Motor neuron (in vitro differentiated cells): ENCODE measurements around the gene TBC1D1. TPM values are rescaled to one million over a fixed set of nuclear protein-coding genes. Genes with fewer than 3 reads are reported as not detected.

ENCODE experiments used
- ATAC-seq, 8 experiments: fragments of 200-7000 bp; cut with Tn5 transposase; replicated peaks in 6 of 8; 2 replicates each; pipeline ENCODE4 v1.8.0; 2021; ENCODE audit warnings: mild to moderate bottlenecking in 8 of 8, moderate library complexity in 8 of 8
- H3K27ac ChIP-seq, 2 donors: fragments of 250-450 bp; sonication (Bioruptor Pico); 2 replicates each; pipeline ENCODE4 v1.9.0; 2021; ENCODE audit warnings: antibody characterized with exemption in 2 of 2, mild to moderate bottlenecking in 2 of 2, moderate library complexity in 1 of 2
- H3K4me1 ChIP-seq, 2 donors: fragments of 250-450 bp; sonication (Bioruptor Pico); replicated peaks in 1 of 2; 2 replicates each; pipeline ENCODE4 v1.6.1; 2021; ENCODE audit warnings: antibody characterized with exemption in 2 of 2, mild to moderate bottlenecking in 2 of 2, moderate library complexity in 1 of 2
- H3K4me3 ChIP-seq, 5 donors: fragments of 250-450 bp; sonication (Bioruptor Pico); 2 replicates each; pipeline ENCODE4 v1.9.0; 2021; ENCODE audit warnings: antibody characterized with exemption in 5 of 5, mild to moderate bottlenecking in 5 of 5, moderate library complexity in 4 of 5
- WGBS, 10 experiments: fragments of 450-650 bp; shearing (Covaris generic); methylation state at CpG; one replicate each; pipeline ENCODE4 v1.0.0; 2022; 5-methylcytosine and 5-hydroxymethylcytosine counted together
- in situ Hi-C, 9 experiments: fragments of 400-800 bp; cut with MboI; loops; one replicate each; pipeline ENCODE4 v1.15.0; 2021; ENCODE audit warnings: low sequenced_read_pairs in 9 of 9, low pct_unique_long_range_greater_than_20kb in 2 of 9; ENCODE audit not compliant: unreplicated experiment in 9 of 9
- total RNA-seq, 8 experiments: library from RNA; unstranded; fragments of 300-600 nt; gene quantifications; 2 replicates each; pipeline versions ENCODE4 v1.2.3 to v1.2.4, GENCODE V29; 2022

Gene TBC1D1
- total RNA-seq, 8 experiments from 2014 or later = 14.3 to 83.6 (median 36.8) TPM

GRCh38 chr4:38082021-38082420 is 191.1 kb downstream of the TBC1D1 start:
- no peak for ATAC-seq
- no peak overlapping the region for H3K27ac ChIP-seq

GRCh38 chr4:38082424-38083385 is 191.8 kb downstream of the TBC1D1 start:
- H3K4me1 ChIP-seq = peaks cover 44 to 53% of the 10 kb centered on the region in 2 donors
- 83 to 100% (median 91%) methylated on average over 1 to 10 of the region's 11 CpGs for WGBS, 10 experiments
- no peak overlapping the region for H3K27ac ChIP-seq
- in situ Hi-C loops = no loop called here
- H3K4me3 ChIP-seq = no peak overlapping the region
- no peak for ATAC-seq

More at GRCh38 chr4:38082021-38082420, 191.1 kb downstream of the TBC1D1 start:
- Histone ChIP-seq H3K4me1 (peaks cover 44 to 50% of the 10 kb centered on the region in 2 donors), H3K4me3 (no peak overlapping the region)
- 90 to 95% methylated on average over 2 to 3 of the region's 6 CpGs; no CpG with 5 or more reads in 8 of the 10 experiments for WGBS, 10 experiments
- in situ Hi-C loops = no loop called here

- peak; percentile 31 to 91 (median 84) for ATAC-seq
- Histone ChIP-seq H3K4me1 (peaks cover 41 to 53% of the 10 kb centered on the region in 2 donors), H3K4me3 (no peak overlapping the region), H3K27ac (peak overlapping the region; percentile 41 to 70)
- in situ Hi-C loops = no loop called here
- 17 to 90% (median 39%) methylated on average over 1 to 6 of the region's 13 CpGs for WGBS, 10 experiments
Observed at GRCh38 chr4:38084877-38085711, 194.2 kb downstream of the TBC1D1 start.

GRCh38 chr4:38085751-38086150 is 194.9 kb downstream of the TBC1D1 start:
- in situ Hi-C loops = no loop called here
- Histone ChIP-seq H3K27ac (peak overlapping the region; percentile 41 to 70), H3K4me1 (peaks cover 34 to 53% of the 10 kb centered on the region in 2 donors), H3K4me3 (no peak overlapping the region)
- 20 to 86% (median 60%) methylated on average over 1 to 4 of the region's 4 CpGs; no CpG with 5 or more reads in 3 of the 10 experiments for WGBS, 10 experiments
- no peak for ATAC-seq

GRCh38 chr4:38086151-38086848 is 195.4 kb downstream of the TBC1D1 start:
- no peak for ATAC-seq
- Histone ChIP-seq H3K27ac (peak overlapping the region; percentile 41 to 70), H3K4me1 (peaks cover 29 to 52% of the 10 kb centered on the region in 2 donors), H3K4me3 (no peak overlapping the region)
- in situ Hi-C loops = no loop called here
- 55 to 84% (median 67%) methylated on average over 1 to 9 of the region's 9 CpGs; no CpG with 5 or more reads in 1 of the 10 experiments for WGBS, 10 experiments

GRCh38 chr4:38086849-38087226 is 196.0 kb downstream of the TBC1D1 start:
- WGBS, 10 experiments = 70 to 100% (median 89%) methylated on average over 1 to 2 of the region's 2 CpGs; no CpG with 5 or more reads in 1 of the 10 experiments
- Histone ChIP-seq H3K4me1 (peaks cover 25 to 50% of the 10 kb centered on the region in 2 donors), H3K27ac (peak overlapping the region; percentile 41 to 70), H3K4me3 (no peak overlapping the region)
- in situ Hi-C loops = no loop called here
- no peak for ATAC-seq

GRCh38 chr4:38088321-38088720 is 197.4 kb downstream of the TBC1D1 start:
- H3K4me3 ChIP-seq = no peak overlapping the region
- peaks cover 25 to 47% of the 10 kb centered on the region in 2 donors for H3K4me1 ChIP-seq
- in situ Hi-C loops = no loop called here
- no peak overlapping the region for H3K27ac ChIP-seq
- no peak for ATAC-seq

GRCh38 chr4:38089961-38090360 is 199.1 kb downstream of the TBC1D1 start:
- H3K4me1 ChIP-seq = peaks cover 20 to 33% of the 10 kb centered on the region in 2 donors
- in situ Hi-C loops = no loop called here
- no peak overlapping the region for H3K4me3 ChIP-seq
- ATAC-seq = no peak
- 83 to 100% (median 93%) methylated on average over 1 to 4 of the region's 4 CpGs; no CpG with 5 or more reads in 2 of the 10 experiments for WGBS, 10 experiments
- no peak overlapping the region for H3K27ac ChIP-seq

GRCh38 chr4:38090455-38091246 is 199.8 kb downstream of the TBC1D1 start:
- no peak for ATAC-seq
- 80 to 100% (median 95%) methylated on average over 2 to 7 of the region's 7 CpGs for WGBS, 10 experiments
- H3K27ac ChIP-seq = no peak overlapping the region
- in situ Hi-C loops = no loop called here
- H3K4me1 ChIP-seq = peaks cover 14 to 26% of the 10 kb centered on the region in 2 donors
- no peak overlapping the region for H3K4me3 ChIP-seq

GRCh38 chr4:38091636-38092035 is 200.8 kb downstream of the TBC1D1 start:
- no peak for ATAC-seq
- Histone ChIP-seq H3K27ac (no peak overlapping the region), H3K4me1 (peaks cover 6 to 16% of the 10 kb centered on the region in 2 donors), H3K4me3 (no peak overlapping the region)
- in situ Hi-C loops = no loop called here
- 40 to 100% (median 69%) methylated on average over 1 of the region's 1 CpG; no CpG with 5 or more reads in 4 of the 10 experiments for WGBS, 10 experiments

- WGBS, 10 experiments = 40 to 100% (median 100%) methylated on average over 1 to 3 of the region's 3 CpGs; no CpG with 5 or more reads in 2 of the 10 experiments
- no peak overlapping the region for H3K27ac ChIP-seq
- no peak for ATAC-seq
- no peak overlapping the region for H3K4me3 ChIP-seq
- peaks cover 4 to 9% of the 10 kb centered on the region in 2 donors for H3K4me1 ChIP-seq
- in situ Hi-C loops = no loop called here
Observed at GRCh38 chr4:38092701-38093100, 201.8 kb downstream of the TBC1D1 start.

GRCh38 chr4:38094419-38094818 is 203.5 kb downstream of the TBC1D1 start:
- no peak overlapping the region for H3K27ac ChIP-seq
- no peak for ATAC-seq
- peaks cover 4 to 9% of the 10 kb centered on the region in 2 donors for H3K4me1 ChIP-seq
- no peak overlapping the region for H3K4me3 ChIP-seq
- WGBS, 10 experiments = 29 to 100% (median 87%) methylated on average over 1 to 7 of the region's 7 CpGs; no CpG with 5 or more reads in 2 of the 10 experiments
- in situ Hi-C loops = no loop called here
